Spleen (tissue), 11 donors: Measurements from ENCODE around the gene PLAA. TPM values are rescaled to one million over a fixed set of nuclear protein-coding genes. Genes with fewer than 3 reads are reported as not detected.

ENCODE experiments used
- DNase-seq: peaks from one replicate; pipeline ENCODE4 v3.0.0-alpha.2; 2020
- H3K27ac ChIP-seq, 8 donors: fragments of 200-600 bp; sonication (generic) in 7 of 8; 1 replicate in 4 of 8; 2 replicates in 4 of 8; pipeline versions ENCODE4 v1.5.0 to v1.8.0; 2016 to 2021; ENCODE audit warnings: inconsistent platforms in 4 of 8, mild to moderate bottlenecking in 4 of 8, moderate library complexity in 1 of 8
- H3K27me3 ChIP-seq, 7 donors: fragments of 200-600 bp; sonication (generic) in 6 of 7; replicated peaks in 1 of 7; 1 replicate in 4 of 7; 2 replicates in 3 of 7; pipeline versions ENCODE4 v1.5.0 to v1.8.0; 2016 to 2021; ENCODE audit warnings: inconsistent platforms in 3 of 7, mild to moderate bottlenecking in 1 of 7
- H3K36me3 ChIP-seq, 6 donors: fragments of 200-600 bp; sonication (generic) in 5 of 6; 1 replicate in 4 of 6; 2 replicates in 2 of 6; pipeline versions ENCODE4 v1.5.0 to v1.8.0; 2016 to 2021; ENCODE audit warnings: inconsistent platforms in 2 of 6
- H3K4me1 ChIP-seq, 6 donors: fragments of 200-600 bp; sonication (generic) in 5 of 6; 1 replicate in 3 of 6; 2 replicates in 3 of 6; pipeline versions ENCODE4 v1.5.0 to v1.8.0; 2016 to 2021; ENCODE audit warnings: inconsistent platforms in 3 of 6
- H3K4me3 ChIP-seq, 8 donors: fragments of 200-600 bp; sonication (generic) in 7 of 8; 1 replicate in 4 of 8; 2 replicates in 4 of 8; pipeline versions ENCODE4 v1.5.0 to v1.8.0; 2016 to 2021; ENCODE audit warnings: inconsistent platforms in 4 of 8, mild to moderate bottlenecking in 4 of 8, moderate library complexity in 2 of 8
- H3K9me3 ChIP-seq, 8 donors: fragments of 200-600 bp; sonication (generic) in 7 of 8; 1 replicate in 4 of 8; 2 replicates in 4 of 8; pipeline versions ENCODE4 v1.5.0 to v1.8.0; 2016 to 2021; ENCODE audit warnings: inconsistent platforms in 4 of 8
- POLR2A ChIP-seq, 3 donors: fragments of 450-650 bp; IDR thresholded peaks; one replicate each; pipeline ENCODE4 v1.5.1; 2017; ENCODE audit warnings: antibody characterized with exemption in 3 of 3, mild to moderate bottlenecking in 1 of 3
- POLR2AphosphoS5 ChIP-seq, 3 donors: sonication (generic); formaldehyde crosslinking; IDR thresholded peaks; one replicate each; pipeline ENCODE4 v1.5.1; 2017; ENCODE audit warnings: antibody characterized with exemption in 3 of 3
- WGBS, 5 donors: extraction: QIAGEN DNeasy Blood & Tissue Kit in 3 of 5; methylation state at CpG; one replicate each; pipeline versions ENCODE4 v1.1.5 to v1.1.7; 2013 to 2018; 5-methylcytosine and 5-hydroxymethylcytosine counted together
- intact Hi-C: fragments of 100-400 bp; cut with DNase I; formaldehyde crosslinking; loops from one replicate; pipeline ENCODE4 v1.15.0; 2023; ENCODE audit warnings: low total_unique reads
- polyA plus RNA-seq, 3 donors: library from polyadenylated mRNA; stranded (reverse); fragments of 200-250 nt; gene quantifications; one replicate each; pipeline ENCODE4 v1.2.1, GENCODE V29; 2013
- total RNA-seq, 7 donors: library from RNA; depleted of rRNA in 3 of 7; stranded (reverse); fragments of >200 nt in 3 of 7; fragmentation: NEBNext Ultra II Directional in 4 of 7; extraction: Animal tissue kit (Norgen Biotek cat#: 25700) in 4 of 7; gene quantifications; one replicate each; pipeline versions ENCODE4 v1.1.0 to v1.2.1, GENCODE V29; 2016 to 2021
- TF ChIP-seq, protein P1 (sequence below), 11 experiments: fragments of 200-600 bp in 7 of 11; fragments of 450-650 bp in 4 of 11; sonication (generic) in 4 of 11; IDR thresholded peaks in 8 of 11; conservative IDR thresholded peaks in 3 of 11; 1 replicate in 7 of 11; 2 replicates in 4 of 11; pipeline versions ENCODE4 v1.4.0 to v1.8.0; 2016 to 2021; ENCODE audit warnings: antibody characterized with exemption in 11 of 11, inconsistent platforms in 4 of 11, mild to moderate bottlenecking in 1 of 11
- donor health status: healthy with polysubstance abuse.
- donor health status: DM: no; HTN: no; CAD: no; lungs with moderate emphysema.
- donor health status: DM: no; HTN: no; CAD: no.
- donor health status: Bipolar disorder and iron deficiency.
- donor health status: healthy.
- donor health status: DM: no; HTN: no; CAD: no.
- donor health status: DM: yes; HTN: yes; CAD: no.

The PLAA gene
- total and polyA plus RNA-seq, 10 donors, result 6.2 to 34.5 (median 26.1) TPM

GRCh38 chr9:26919698-26920097, 27.3 kb downstream of the PLAA start:
- DNase-seq, result no peak
- TF ChIP-seq POLR2A (IDR thresholded peaks at IDR 0.05) (no peak), POLR2AphosphoS5 (IDR thresholded peaks at IDR 0.05) (no peak)
- TF ChIP-seq, protein P1, sequence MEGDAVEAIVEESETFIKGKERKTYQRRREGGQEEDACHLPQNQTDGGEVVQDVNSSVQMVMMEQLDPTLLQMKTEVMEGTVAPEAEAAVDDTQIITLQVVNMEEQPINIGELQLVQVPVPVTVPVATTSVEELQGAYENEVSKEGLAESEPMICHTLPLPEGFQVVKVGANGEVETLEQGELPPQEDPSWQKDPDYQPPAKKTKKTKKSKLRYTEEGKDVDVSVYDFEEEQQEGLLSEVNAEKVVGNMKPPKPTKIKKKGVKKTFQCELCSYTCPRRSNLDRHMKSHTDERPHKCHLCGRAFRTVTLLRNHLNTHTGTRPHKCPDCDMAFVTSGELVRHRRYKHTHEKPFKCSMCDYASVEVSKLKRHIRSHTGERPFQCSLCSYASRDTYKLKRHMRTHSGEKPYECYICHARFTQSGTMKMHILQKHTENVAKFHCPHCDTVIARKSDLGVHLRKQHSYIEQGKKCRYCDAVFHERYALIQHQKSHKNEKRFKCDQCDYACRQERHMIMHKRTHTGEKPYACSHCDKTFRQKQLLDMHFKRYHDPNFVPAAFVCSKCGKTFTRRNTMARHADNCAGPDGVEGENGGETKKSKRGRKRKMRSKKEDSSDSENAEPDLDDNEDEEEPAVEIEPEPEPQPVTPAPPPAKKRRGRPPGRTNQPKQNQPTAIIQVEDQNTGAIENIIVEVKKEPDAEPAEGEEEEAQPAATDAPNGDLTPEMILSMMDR (IDR thresholded peaks at IDR 0.05 in 8 of 11, conservative IDR thresholded peaks at IDR 0.05 in 3 of 11), result no peak
- WGBS, 5 donors, result 40 to 84% (median 73%) methylated on average over 1 of the region's 1 CpG
- Histone ChIP-seq H3K27ac (no peak overlapping the region), H3K36me3 (peaks cover 0 to 100% (median 82%) of the 10 kb centered on the region in 6 donors), H3K4me3 (no peak overlapping the region), H3K27me3 (no peaks in the 10 kb centered on the region), H3K9me3 (no peaks in the 10 kb centered on the region), H3K4me1 (no peaks in the 10 kb centered on the region)
- intact Hi-C loops, result no loop called here

DNA sequence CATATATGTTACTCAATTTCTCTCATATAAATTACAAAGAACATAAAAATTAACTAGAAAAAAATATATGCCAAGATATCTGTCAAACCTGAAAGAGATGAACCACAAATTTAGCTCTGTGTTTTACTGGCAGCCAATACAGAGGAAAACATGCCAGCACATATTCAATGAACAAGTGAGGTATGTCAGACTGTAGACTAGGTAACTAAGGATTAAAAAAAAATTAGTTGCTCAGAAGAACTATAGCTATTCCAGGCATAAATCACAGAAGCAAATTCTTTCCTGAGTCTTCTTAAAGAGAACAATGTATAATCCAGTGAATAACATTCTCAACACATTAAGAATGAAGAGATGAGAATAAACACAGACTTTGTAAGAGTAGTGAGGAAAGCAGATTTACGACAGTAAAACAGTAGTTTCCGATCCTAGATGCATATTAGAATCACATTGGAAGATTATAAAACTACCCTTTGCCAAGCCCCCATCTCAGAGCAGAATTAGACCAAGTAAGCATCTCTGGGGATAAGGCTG, 33.8 kb downstream of the PLAA start:
- Histone ChIP-seq H3K36me3 (peaks cover 0 to 100% (median 51%) of the 10 kb centered on the region in 6 donors), H3K4me1 (no peaks in the 10 kb centered on the region), H3K27me3 (no peaks in the 10 kb centered on the region), H3K4me3 (no peak overlapping the region), H3K9me3 (no peaks in the 10 kb centered on the region), H3K27ac (no peak overlapping the region)
- WGBS, 5 donors, result 95 to 98% (median 97%) methylated on average over 2 of the region's 2 CpGs
- intact Hi-C loops, result no loop called here
- no peak for DNase-seq
- TF ChIP-seq, protein P1 (IDR thresholded peaks at IDR 0.05 in 8 of 11, conservative IDR thresholded peaks at IDR 0.05 in 3 of 11), result no peak
- TF ChIP-seq POLR2AphosphoS5 (IDR thresholded peaks at IDR 0.05) (no peak), POLR2A (IDR thresholded peaks at IDR 0.05) (no peak)

DNA sequence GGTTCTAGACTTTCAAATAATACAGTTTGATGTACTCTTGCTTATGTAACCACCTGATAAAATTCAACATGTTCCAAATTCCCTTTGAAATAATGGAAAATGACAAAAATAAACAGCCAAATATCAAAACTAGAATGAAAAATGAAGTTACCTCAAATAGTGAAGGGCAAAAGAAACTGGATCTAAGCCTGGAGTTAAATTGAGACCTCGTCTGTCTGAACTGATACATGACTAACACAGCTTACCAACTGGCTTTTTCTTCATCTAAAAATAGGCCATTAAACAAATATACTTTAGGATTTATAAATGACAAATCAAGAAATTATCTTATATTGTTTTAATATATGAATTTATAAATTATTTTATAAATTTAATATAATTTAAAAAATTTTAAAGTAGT, 42.4 kb downstream of the PLAA start:
- 84 to 100% (median 94%) methylated on average over 1 of the region's 1 CpG for WGBS, 5 donors
- TF ChIP-seq, protein P1 (IDR thresholded peaks at IDR 0.05 in 8 of 11, conservative IDR thresholded peaks at IDR 0.05 in 3 of 11), result no peak
- no peak for TF ChIP-seq POLR2AphosphoS5 (IDR thresholded peaks at IDR 0.05)
- TF ChIP-seq POLR2A (IDR thresholded peaks at IDR 0.05), result no peak
- Histone ChIP-seq H3K27ac (no peak overlapping the region), H3K4me3 (no peak overlapping the region), H3K36me3 (peaks cover 0 to 85% (median 34%) of the 10 kb centered on the region in 6 donors), H3K9me3 (no peaks in the 10 kb centered on the region), H3K4me1 (no peaks in the 10 kb centered on the region), H3K27me3 (no peaks in the 10 kb centered on the region)
- DNase-seq, result no peak
- intact Hi-C loops, result no loop called here

DNA sequence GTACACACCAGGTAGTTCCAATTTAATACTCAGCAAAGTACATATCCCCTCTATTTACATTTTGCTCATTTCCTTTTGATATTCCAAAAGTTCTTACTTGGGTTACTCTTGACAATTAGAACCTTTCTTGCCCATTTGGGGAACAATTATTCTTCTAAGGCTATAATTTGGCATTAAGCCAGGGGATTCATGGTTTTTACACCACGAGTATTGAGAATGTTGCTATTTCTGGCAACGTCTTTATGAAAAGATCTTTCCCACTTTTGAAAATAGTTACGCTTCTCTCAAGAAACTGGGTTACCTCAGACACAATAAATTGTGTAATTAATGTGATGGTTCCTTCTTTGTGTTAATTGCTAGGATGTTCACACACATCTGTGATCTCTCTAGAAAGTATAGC, 43.0 kb downstream of the PLAA start:
- Histone ChIP-seq H3K36me3 (peaks cover 0 to 79% (median 31%) of the 10 kb centered on the region in 6 donors), H3K9me3 (no peaks in the 10 kb centered on the region), H3K27me3 (no peaks in the 10 kb centered on the region), H3K4me1 (no peaks in the 10 kb centered on the region), H3K4me3 (no peak overlapping the region), H3K27ac (no peak overlapping the region)
- intact Hi-C loops, result no loop called here
- 41 to 61% (median 50%) methylated on average over 3 of the region's 3 CpGs for WGBS, 5 donors
- no peak for TF ChIP-seq POLR2A (IDR thresholded peaks at IDR 0.05)
- no peak for TF ChIP-seq POLR2AphosphoS5 (IDR thresholded peaks at IDR 0.05)
- TF ChIP-seq, protein P1 (IDR thresholded peaks at IDR 0.05 in 8 of 11, conservative IDR thresholded peaks at IDR 0.05 in 3 of 11), result no peak
- DNase-seq, result no peak
